ENCODE data around the gene IL18R1. TPM values are rescaled to one million over a fixed set of nuclear protein-coding genes. Genes with fewer than 3 reads are reported as not detected.

Gene IL18R1
- total and polyA plus RNA-seq, 9 of the 15 experiments (the other 6 are each of a cell fraction or from before 2014, with no cell fraction given) = 0.55 to 10.0 (median 2.5) TPM

- Histone ChIP-seq H3K9me1 (ENCODE audit: control insufficient read depth, insufficient read depth, low read length) (no peaks in the 10 kb centered on the region), H3K9ac (ENCODE audit: insufficient read depth in 1 of 2, low read depth in 2 of 2, low read length in 2 of 2) (no peak overlapping the region), H3K4me1 (replicated peaks in 1 of 2; ENCODE audit: control insufficient read depth in 2 of 2, insufficient read depth in 2 of 2, low read length in 2 of 2) (no peaks in the 10 kb centered on the region; a peak in 1 of 5 replicates), H3K27me3 (ENCODE audit: control insufficient read depth in 2 of 2, insufficient read depth in 2 of 2, low read length in 2 of 2) (no peaks in the 10 kb centered on the region), H3K36me3 (ENCODE audit: control insufficient read depth, insufficient read depth, low read length) (no peaks in the 10 kb centered on the region), H3K27ac (ENCODE audit: extremely low read depth, low read depth, low read length) (no peak overlapping the region), H2AFZ (ENCODE audit: low read depth, low read length) (no peak overlapping the region), H3K79me2 (ENCODE audit: control insufficient read depth, insufficient read depth, low read length) (no peaks in the 10 kb centered on the region), H4K20me1 (replicated peaks; ENCODE audit: control insufficient read depth, insufficient read depth, low read length) (no peaks in the 10 kb centered on the region; the same call in 1 of the 2 replicates), H3K4me2 (ENCODE audit: insufficient read depth, low read length) (no peak overlapping the region), H3K9me3 (replicated peaks; ENCODE audit: control insufficient read depth, insufficient read depth, low read depth, low read length) (no peaks in the 10 kb centered on the region; the same call in 1 of the 2 replicates), H3K4me3 (no peak overlapping the region)
- no peak for FAIRE-seq
- ChIA-PET CTCF (ENCODE audit: low intra/inter-chr PET ratio) (no interaction called here), POLR2A (interaction anchor here (1.6 kb wide), 1 partner anchor 11 kb away, joined by 3 read pairs; no protein-coding TSS in a partner anchor)
- no peak for DNase-seq (ENCODE audit: extremely low read depth in 1 of 4, low spot score in 3 of 4)
- intact Hi-C loops (cut with micrococcal nuclease) = no loop called here
- no peak for ATAC-seq
- in situ Hi-C loops (cut with MboI) = no loop called here
- BruUV-seq (replicated peaks) = no TSS peak
- WGBS (ENCODE audit: insufficient coverage, low coverage, missing lambda C conversion rate) = 13% methylated on average over 1 of the region's 1 CpG
- no peak for TF ChIP-seq DACH1 (IDR thresholded peaks at IDR 0.05; ENCODE audit: partially characterized antibody)
- TF ChIP-seq ZHX1 (conservative IDR thresholded peaks at IDR 0.05; ENCODE audit: low read length) = no peak
- TF ChIP-seq HNRNPL (IDR thresholded peaks at IDR 0.05; ENCODE audit: low read depth, low read length) = no peak
- no peak for TF ChIP-seq DPF2 (IDR thresholded peaks at IDR 0.05)
- TF ChIP-seq KLF10 (CRISPR knock-in tag; IDR thresholded peaks at IDR 0.05) = no peak
- TF ChIP-seq RUNX1 (IDR thresholded peaks at IDR 0.05; ENCODE audit: low read depth) = no peak
- no peak for TF ChIP-seq NELFE (IDR thresholded peaks at IDR 0.05; ENCODE audit: insufficient read depth, insufficient read length)
- TF ChIP-seq ARID4B (CRISPR knock-in tag; IDR thresholded peaks at IDR 0.05) = no peak
- TF ChIP-seq KLF6 (CRISPR knock-in tag; IDR thresholded peaks at IDR 0.05; ENCODE audit: borderline replicate concordance) = no peak
- no peak for TF ChIP-seq ZNF133 (CRISPR knock-in tag; IDR thresholded peaks at IDR 0.05)
Measured at GRCh38 chr2:102385522-102385921, 29.9 kb downstream of the IL18R1 start.

All from K562 (cell line).